Naive B cell (primary cell): ENCODE results near the gene EFCAB14. TPM values are rescaled to one million over a fixed set of nuclear protein-coding genes. Genes with fewer than 3 reads are reported as not detected.
A peak's percentile ranks its signal among the peaks of the same experiment; 100 is the strongest.
"Not testable (repeated sequence)": the region's sequence is repeated elsewhere in the genome, so short reads cannot be mapped to it uniquely, and the experiment has no call there.

Experiments
- ATAC-seq, 2 donors: fragments of 150-1000 bp; cut with Tn5 transposase; 2 replicates each; pipeline ENCODE4 v1.10.0; 2021; ENCODE audit warnings: low read depth in 2 of 2, mild to moderate bottlenecking in 2 of 2, moderate library complexity in 2 of 2
- DNase-seq: peaks from one replicate; pipeline ENCODE4 v3.0.0; 2022
- H3K27ac Mint-ChIP-seq, 6 donors: one replicate each; pipeline ENCODE4 v1.8.0; 2020 to 2022; ENCODE audit warnings: mild to moderate bottlenecking in 6 of 6, mixed read lengths in 6 of 6, moderate library complexity in 5 of 6, inconsistent platforms in 2 of 6
- H3K27me3 Mint-ChIP-seq, 3 donors: one replicate each; pipeline ENCODE4 v1.8.0; 2021 to 2022; ENCODE audit warnings: mixed read lengths in 3 of 3, mild to moderate bottlenecking in 1 of 3
- H3K36me3 Mint-ChIP-seq, 2 donors: one replicate each; pipeline ENCODE4 v1.8.0; 2020 to 2022; ENCODE audit warnings: mixed read lengths in 2 of 2, inconsistent platforms in 1 of 2, mild to moderate bottlenecking in 1 of 2
- H3K4me1 Mint-ChIP-seq, 3 donors: one replicate each; pipeline ENCODE4 v1.8.0; 2020 to 2022; ENCODE audit warnings: mixed read lengths in 3 of 3, inconsistent platforms in 1 of 3, mild to moderate bottlenecking in 1 of 3, moderate library complexity in 1 of 3
- H3K4me3 Mint-ChIP-seq, 8 donors: one replicate each; pipeline ENCODE4 v1.8.0; 2020 to 2022; ENCODE audit warnings: mild to moderate bottlenecking in 8 of 8, mixed read lengths in 8 of 8, moderate library complexity in 8 of 8, inconsistent platforms in 2 of 8
- H3K9me3 Mint-ChIP-seq, 7 donors: one replicate each; pipeline ENCODE4 v1.8.0; 2020 to 2022; ENCODE audit warnings: mixed read lengths in 7 of 7, mild to moderate bottlenecking in 5 of 7, inconsistent platforms in 2 of 7, moderate library complexity in 1 of 7
- polyA plus RNA-seq, 6 donors: library from polyadenylated mRNA; unstranded; fragments of 300-500 nt; fragmentation: Illumina TruSeq; gene quantifications; one replicate each; pipeline ENCODE4 v1.2.3, GENCODE V29; 2021; ENCODE audit warnings: low read depth in 6 of 6

The EFCAB14 gene
- polyA plus RNA-seq, 6 donors from 2014 or later = 70.0 to 114 (median 96.0) TPM

- Mint-ChIP-seq H3K36me3 (no peaks in the 10 kb centered on the region), H3K4me1 (no peaks in the 10 kb centered on the region), H3K4me3 (no peak overlapping the region), H3K27me3 (peaks cover 42 to 68% (median 47%) of the 10 kb centered on the region in 3 donors), H3K27ac (no peak overlapping the region), H3K9me3 (peaks cover 0 to 3% (median 0%) of the 10 kb centered on the region in 7 donors)
- ATAC-seq = no peak
- DNase-seq = no peak
Measured at GRCh38 chr1:46749921-46750404, 31.0 kb upstream of the EFCAB14 start.

GRCh38 chr1:46749404-46749803 lies 30.5 kb upstream of the EFCAB14 start:
- no peak overlapping the region for H3K27ac Mint-ChIP-seq
- ATAC-seq (no peak), DNase-seq (no peak)
- H3K9me3 Mint-ChIP-seq = peaks cover 0 to 3% (median 0%) of the 10 kb centered on the region in 7 donors
- no peak overlapping the region for H3K4me3 Mint-ChIP-seq
- H3K27me3 Mint-ChIP-seq = peaks cover 38 to 63% (median 49%) of the 10 kb centered on the region in 3 donors
- H3K4me1 Mint-ChIP-seq = no peaks in the 10 kb centered on the region
- no peaks in the 10 kb centered on the region for H3K36me3 Mint-ChIP-seq

- ATAC-seq = no peak
- peaks cover 38 to 47% (median 43%) of the 10 kb centered on the region in 3 donors for H3K27me3 Mint-ChIP-seq
Measured at GRCh38 chr1:46747683-46748288, 28.9 kb upstream of the EFCAB14 start.

GRCh38 chr1:46742069-46742468 lies 23.2 kb upstream of the EFCAB14 start:
- no peaks in the 10 kb centered on the region for H3K36me3 Mint-ChIP-seq
- H3K4me3 Mint-ChIP-seq = no peak overlapping the region
- DNase-seq = no peak
- ATAC-seq = no peak
- H3K9me3 Mint-ChIP-seq = peaks cover 0 to 2% (median 0%) of the 10 kb centered on the region in 7 donors
- no peaks in the 10 kb centered on the region for H3K4me1 Mint-ChIP-seq
- H3K27ac Mint-ChIP-seq = no peak overlapping the region
- peaks cover 18 to 45% (median 33%) of the 10 kb centered on the region in 3 donors for H3K27me3 Mint-ChIP-seq

More at GRCh38 chr1:46747683-46748288, 28.9 kb upstream of the EFCAB14 start:
- Mint-ChIP-seq H3K4me3 (no peak overlapping the region), H3K9me3 (peaks cover 0 to 3% (median 0%) of the 10 kb centered on the region in 7 donors), H3K4me1 (no peaks in the 10 kb centered on the region), H3K27ac (no peak overlapping the region), H3K36me3 (no peaks in the 10 kb centered on the region)
- no peak for DNase-seq

GRCh38 chr1:46735708-46736324 lies 16.9 kb upstream of the EFCAB14 start:
- ATAC-seq = peak; percentile 35 to 40
- no peaks in the 10 kb centered on the region for H3K4me1 Mint-ChIP-seq

GRCh38 chr1:46728327-46728873 lies 9.5 kb upstream of the EFCAB14 start:
- not testable (repeated sequence) for ATAC-seq, DNase-seq, H3K27ac Mint-ChIP-seq, H3K4me3 Mint-ChIP-seq, H3K4me1 Mint-ChIP-seq
- H3K36me3 Mint-ChIP-seq = peaks cover 0 to 17% of the 10 kb centered on the region in 2 donors
- peaks cover 4 to 45% (median 14%) of the 10 kb centered on the region in 7 donors for H3K9me3 Mint-ChIP-seq
- H3K27me3 Mint-ChIP-seq = peaks cover 36 to 69% (median 60%) of the 10 kb centered on the region in 3 donors

More at GRCh38 chr1:46735708-46736324, 16.9 kb upstream of the EFCAB14 start:
- peaks cover 4 to 29% (median 17%) of the 10 kb centered on the region in 7 donors for H3K9me3 Mint-ChIP-seq
- no peak overlapping the region for H3K27ac Mint-ChIP-seq
- H3K36me3 Mint-ChIP-seq = peaks cover 0 to 2% of the 10 kb centered on the region in 2 donors
- no peak overlapping the region for H3K4me3 Mint-ChIP-seq
- peak; percentile 33 for DNase-seq
- peaks cover 15 to 38% (median 34%) of the 10 kb centered on the region in 3 donors for H3K27me3 Mint-ChIP-seq

- Mint-ChIP-seq H3K27ac (no peak overlapping the region), H3K4me3 (no peak overlapping the region), H3K9me3 (peaks cover 0 to 18% (median 4%) of the 10 kb centered on the region in 7 donors), H3K36me3 (peaks cover 0 to 14% of the 10 kb centered on the region in 2 donors), H3K27me3 (peaks cover 30 to 51% (median 48%) of the 10 kb centered on the region in 3 donors), H3K4me1 (peaks cover 0 to 5% (median 4%) of the 10 kb centered on the region in 3 donors)
- no peak for ATAC-seq
- no peak for DNase-seq
Measured at GRCh38 chr1:46725736-46726108, 6.8 kb upstream of the EFCAB14 start.

GRCh38 chr1:46724991-46725735 lies 6.2 kb upstream of the EFCAB14 start:
- DNase-seq (peak; percentile 63), ATAC-seq (peak; percentile 93 to 100)
- H3K27me3 Mint-ChIP-seq = peaks cover 29 to 51% (median 42%) of the 10 kb centered on the region in 3 donors
- peaks cover 0 to 14% (median 2%) of the 10 kb centered on the region in 7 donors for H3K9me3 Mint-ChIP-seq
- H3K4me3 Mint-ChIP-seq = no peak overlapping the region
- no peak overlapping the region for H3K27ac Mint-ChIP-seq
- H3K36me3 Mint-ChIP-seq = peaks cover 0 to 8% of the 10 kb centered on the region in 2 donors
- peaks cover 0 to 5% (median 4%) of the 10 kb centered on the region in 3 donors for H3K4me1 Mint-ChIP-seq

- no peak overlapping the region for H3K4me3 Mint-ChIP-seq
- H3K27ac Mint-ChIP-seq = no peak overlapping the region
- peaks cover 0 to 8% of the 10 kb centered on the region in 2 donors for H3K36me3 Mint-ChIP-seq
- DNase-seq (no peak), ATAC-seq (no peak)
- peaks cover 8 to 16% (median 12%) of the 10 kb centered on the region in 3 donors for H3K4me1 Mint-ChIP-seq
- H3K27me3 Mint-ChIP-seq = peaks cover 29 to 40% (median 30%) of the 10 kb centered on the region in 3 donors
- peaks cover 0 to 14% (median 2%) of the 10 kb centered on the region in 7 donors for H3K9me3 Mint-ChIP-seq
Measured at GRCh38 chr1:46723901-46724300, 5.0 kb upstream of the EFCAB14 start.

- H3K9me3 Mint-ChIP-seq = peaks cover 0 to 8% (median 2%) of the 10 kb centered on the region in 7 donors
- ATAC-seq (no peak), DNase-seq (no peak)
- peaks cover 25 to 33% (median 29%) of the 10 kb centered on the region in 3 donors for H3K4me1 Mint-ChIP-seq
- H3K27me3 Mint-ChIP-seq = peaks cover 19 to 29% (median 21%) of the 10 kb centered on the region in 3 donors
- peaks cover 0 to 6% of the 10 kb centered on the region in 2 donors for H3K36me3 Mint-ChIP-seq
- H3K27ac Mint-ChIP-seq = no peak overlapping the region
- peak overlapping the region in 2 of 8 donors; percentile 5 to 72 for H3K4me3 Mint-ChIP-seq
Measured at GRCh38 chr1:46721686-46722205, 2.8 kb upstream of the EFCAB14 start.

GRCh38 chr1:46721204-46721603 lies 2.3 kb upstream of the EFCAB14 start:
- peaks cover 30 to 38% (median 34%) of the 10 kb centered on the region in 3 donors for H3K4me1 Mint-ChIP-seq
- H3K4me3 Mint-ChIP-seq = peak overlapping the region in 1 of 8 donors; percentile 0
- H3K27me3 Mint-ChIP-seq = peaks cover 14 to 25% (median 17%) of the 10 kb centered on the region in 3 donors
- H3K36me3 Mint-ChIP-seq = peaks cover 0 to under 1% of the 10 kb centered on the region in 2 donors
- no peak for ATAC-seq
- no peak overlapping the region for H3K27ac Mint-ChIP-seq
- no peak for DNase-seq
- H3K9me3 Mint-ChIP-seq = peaks cover 0 to 4% (median 1%) of the 10 kb centered on the region in 7 donors

GRCh38 chr1:46720319-46720718 lies 1.4 kb upstream of the EFCAB14 start:
- Mint-ChIP-seq H3K4me1 (peaks cover 37 to 39% (median 37%) of the 10 kb centered on the region in 3 donors), H3K27me3 (peaks cover 5 to 16% (median 13%) of the 10 kb centered on the region in 3 donors), H3K27ac (peak overlapping the region in 1 of 6 donors; percentile 22), H3K4me3 (peak overlapping the region in 3 of 8 donors; percentile 0 to 44 (median 4))
- H3K36me3 Mint-ChIP-seq, DNase-seq, H3K9me3 Mint-ChIP-seq, ATAC-seq: not testable (repeated sequence)
